HG02759 (cell line): ENCODE data around the gene RTN4R.
A peak's percentile ranks its signal among the peaks of the same experiment; 100 is the strongest.
"Not testable (repeated sequence)": the region's sequence is repeated elsewhere in the genome, so short reads cannot be mapped to it uniquely, and the experiment has no call there.

Source experiments
- ATAC-seq: cut with Tn5 transposase; IDR thresholded peaks from one replicate; pipeline ENCODE4 v1.9.1; 2021; ENCODE audit warnings: mild to moderate bottlenecking, moderate library complexity; ENCODE audit not compliant: unreplicated experiment

RTN4R gene

DNA sequence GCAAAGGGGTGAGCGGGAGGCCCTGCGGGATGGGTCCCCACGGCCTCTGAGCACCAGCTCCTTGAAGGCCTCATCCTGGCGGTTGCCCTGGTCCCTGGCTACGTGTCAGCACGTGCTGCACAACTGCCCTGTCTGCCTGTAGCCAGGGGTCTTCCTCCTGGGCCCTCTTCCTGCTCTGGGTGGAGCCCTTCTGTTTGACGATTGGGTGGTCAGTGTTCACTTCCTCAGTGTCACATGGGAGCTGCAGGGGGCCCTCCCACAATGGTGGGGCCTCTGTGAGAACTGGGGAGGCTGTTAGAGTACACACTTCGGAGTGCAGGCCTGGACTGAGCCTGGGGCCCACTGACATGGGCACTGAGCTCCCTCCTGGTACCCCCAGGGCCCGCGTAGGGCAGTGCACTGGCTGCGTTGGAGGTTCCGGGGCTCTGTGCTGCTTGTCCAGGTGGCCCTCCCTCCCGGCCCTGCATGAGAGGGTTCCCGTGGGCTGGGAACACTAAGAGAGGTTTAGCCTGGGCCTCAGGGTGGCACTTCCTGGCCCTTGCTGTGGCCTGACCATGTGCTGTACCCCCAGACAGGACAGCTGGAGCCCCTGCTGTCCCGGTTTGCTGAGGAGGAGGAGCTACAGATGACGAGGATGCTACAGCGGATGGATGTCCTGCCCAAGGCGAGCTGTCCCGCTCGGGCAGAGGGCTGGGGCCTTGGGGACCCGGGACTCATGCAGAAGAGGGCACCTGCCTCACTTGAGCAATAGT lies 38.0 kb upstream of the RTN4R start:
- no peak for ATAC-seq

DNA sequence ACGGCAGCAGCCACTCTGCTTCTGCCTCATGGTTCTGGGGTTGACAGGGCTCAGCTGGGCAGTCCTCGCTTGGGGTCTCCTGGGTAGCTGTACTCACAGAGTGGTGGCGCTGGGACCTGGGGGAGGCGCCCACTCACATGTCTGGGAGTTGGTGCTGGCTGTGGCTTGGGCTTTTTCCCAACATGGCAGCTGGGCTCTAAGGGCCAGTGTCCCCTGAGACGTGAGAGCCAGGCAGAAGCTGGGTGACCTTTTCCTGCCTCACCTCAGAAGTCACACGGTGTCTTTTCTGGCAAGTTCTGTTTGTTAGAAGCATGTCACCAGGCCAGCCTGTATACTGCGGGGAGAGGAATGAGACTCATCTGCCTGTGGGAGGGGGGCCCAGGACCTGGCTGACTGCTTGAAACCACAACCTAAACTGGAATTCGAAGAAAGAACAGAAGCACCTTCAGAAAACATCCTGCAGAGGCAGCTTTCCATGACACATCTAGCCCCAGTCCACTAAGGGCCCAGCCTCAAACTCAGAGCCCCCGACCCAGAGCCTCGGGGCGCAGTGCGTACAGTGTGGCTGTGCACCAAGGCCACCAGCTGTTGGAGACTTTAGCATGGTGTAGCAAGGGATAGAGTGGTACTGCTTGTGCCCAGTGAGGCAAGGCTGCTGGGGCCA lies 37.2 kb upstream of the RTN4R start:
- not testable (repeated sequence) for ATAC-seq

DNA sequence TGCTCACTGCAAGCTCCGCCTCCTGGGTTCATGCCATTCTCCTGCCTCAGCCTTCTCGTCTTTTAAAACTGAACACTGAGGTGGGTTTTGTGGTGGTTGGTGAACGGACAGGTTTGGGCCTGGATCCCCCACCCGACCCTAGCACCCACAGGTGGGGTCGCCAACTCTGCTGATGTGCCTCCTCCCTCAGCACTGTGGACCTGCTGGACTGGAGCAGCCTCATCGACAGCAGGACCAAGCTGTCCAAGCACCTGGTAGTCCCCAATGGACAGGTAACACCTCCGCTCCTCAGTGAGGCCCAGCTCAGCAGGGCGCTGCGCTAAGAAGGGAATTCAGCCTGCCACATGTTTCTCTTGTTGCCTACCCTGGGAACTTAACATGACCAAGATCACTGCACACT lies 36.5 kb upstream of the RTN4R start:
- ATAC-seq: no peak

DNA sequence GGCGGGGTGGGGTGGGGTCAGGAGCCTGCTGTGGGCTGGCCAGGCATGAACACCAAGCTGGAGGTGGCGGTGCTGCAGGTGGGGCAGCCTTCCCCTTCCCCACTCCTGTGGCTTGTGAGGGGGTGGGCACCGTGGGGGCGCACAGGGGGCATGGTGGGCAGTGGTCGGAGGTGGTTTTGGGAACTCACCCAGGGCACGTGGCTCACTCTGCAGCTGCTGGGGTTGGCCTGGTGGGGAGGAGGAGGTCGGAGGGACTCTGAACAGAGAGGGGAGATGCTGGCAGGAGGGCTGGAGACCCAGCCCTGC lies 35.1 kb upstream of the RTN4R start:
- not testable (repeated sequence) for ATAC-seq

DNA sequence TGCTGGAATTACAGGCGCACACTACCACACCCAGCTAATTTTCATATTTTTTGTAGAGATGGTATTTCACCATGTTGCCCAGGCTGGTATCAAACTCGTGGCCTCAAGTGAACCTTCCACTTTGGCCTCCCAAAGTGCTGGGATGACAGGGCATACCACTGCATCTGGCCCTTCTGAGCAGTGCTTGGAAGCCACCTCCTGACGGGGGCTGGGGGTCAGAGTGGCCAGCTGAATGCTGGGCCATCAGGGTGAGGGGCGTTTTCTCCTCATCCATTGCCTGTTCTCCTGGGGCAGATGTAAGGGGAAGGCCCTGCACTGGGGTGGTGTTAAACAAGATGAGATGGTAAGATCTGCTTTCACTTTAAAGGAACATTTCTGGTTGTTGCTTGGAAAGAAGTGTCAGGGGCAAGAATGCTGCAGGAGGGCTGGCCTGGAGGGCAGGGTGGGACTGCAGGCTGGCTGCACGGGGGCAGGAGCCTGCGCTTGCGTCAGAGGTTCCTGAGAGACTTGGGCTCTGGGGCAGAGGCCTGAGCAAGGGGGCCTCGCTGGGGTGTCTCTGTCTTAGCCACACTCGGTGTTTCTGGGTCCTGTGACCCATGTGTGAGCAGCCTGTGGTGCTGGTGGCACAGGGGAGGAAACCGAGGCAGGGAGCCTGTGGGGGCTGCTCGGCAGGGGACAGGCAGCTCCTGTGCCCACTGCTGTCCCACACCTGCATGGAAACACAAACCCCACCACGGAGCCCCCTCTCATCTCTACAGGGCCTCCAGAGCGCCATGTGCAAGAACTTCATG lies 34.5 kb upstream of the RTN4R start:
- ATAC-seq: no peak

DNA sequence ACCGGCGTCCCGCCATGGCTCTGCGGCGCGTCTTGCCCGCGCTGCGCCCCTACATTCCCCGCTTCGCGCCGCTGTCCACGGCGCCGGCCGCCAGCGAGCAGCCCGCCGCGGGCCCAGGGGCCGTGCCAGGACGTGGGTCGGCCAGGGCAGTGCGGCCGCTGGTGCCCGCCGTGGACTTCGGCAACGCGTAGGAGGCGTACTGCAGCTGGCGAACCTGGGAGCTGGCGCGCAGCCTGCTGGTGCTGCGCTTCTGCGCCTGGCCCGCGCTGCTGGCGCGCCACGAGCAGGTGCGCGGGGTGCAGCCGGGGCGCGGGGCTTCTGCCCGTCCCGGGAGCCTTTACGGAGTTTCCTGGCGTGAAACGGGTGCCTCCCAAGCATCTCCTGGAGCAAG lies 31.6 kb upstream of the RTN4R start:
- ATAC-seq: no peak

DNA sequence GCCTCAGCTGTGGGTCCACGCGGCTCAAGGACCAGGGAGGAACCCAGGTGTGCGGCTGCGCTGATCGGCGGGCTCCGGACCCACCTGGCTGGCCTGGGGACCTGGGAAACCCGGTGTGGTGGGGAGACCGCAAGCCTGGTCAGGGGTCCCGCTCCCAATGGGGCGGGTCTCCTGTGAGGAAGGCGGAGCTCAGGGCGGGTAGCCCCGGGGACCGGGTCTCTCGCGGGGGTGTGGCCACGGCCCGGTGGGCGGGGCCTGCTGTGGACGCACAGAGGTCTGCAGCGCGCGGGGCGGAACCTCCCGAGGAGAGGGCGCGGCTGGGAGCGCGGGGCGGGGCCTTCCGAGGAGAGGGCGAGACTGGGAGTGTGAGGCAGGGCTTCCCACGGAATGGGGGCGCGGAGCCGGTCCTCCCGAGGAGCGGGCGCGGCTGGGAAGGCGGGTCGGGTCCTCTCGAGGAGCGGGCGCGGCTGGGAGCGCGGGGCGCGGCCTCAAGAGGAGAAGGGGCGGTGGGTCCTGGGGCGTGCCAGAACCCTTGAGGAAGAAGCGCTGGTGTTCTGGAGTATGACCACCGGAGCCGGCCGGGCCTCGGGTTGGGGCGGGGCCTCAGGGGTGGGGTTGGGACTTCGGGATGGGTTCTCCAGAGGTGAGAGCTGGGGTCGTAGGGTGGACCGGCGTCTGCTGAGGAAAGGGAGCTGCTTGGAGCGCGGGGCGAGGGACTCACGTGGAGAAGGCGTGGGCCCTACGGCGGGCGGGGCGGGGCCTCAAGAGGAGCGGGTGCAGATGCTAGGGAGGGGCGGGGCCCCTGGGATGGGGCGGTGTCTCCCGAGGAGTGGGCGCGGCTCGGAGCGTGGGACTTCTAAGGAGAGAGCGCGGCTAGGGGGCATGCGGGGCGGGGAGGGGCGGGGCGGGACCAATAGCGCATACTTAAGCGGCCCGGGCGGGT lies 31.0 kb upstream of the RTN4R start:
- ATAC-seq: peak; percentile 75

DNA sequence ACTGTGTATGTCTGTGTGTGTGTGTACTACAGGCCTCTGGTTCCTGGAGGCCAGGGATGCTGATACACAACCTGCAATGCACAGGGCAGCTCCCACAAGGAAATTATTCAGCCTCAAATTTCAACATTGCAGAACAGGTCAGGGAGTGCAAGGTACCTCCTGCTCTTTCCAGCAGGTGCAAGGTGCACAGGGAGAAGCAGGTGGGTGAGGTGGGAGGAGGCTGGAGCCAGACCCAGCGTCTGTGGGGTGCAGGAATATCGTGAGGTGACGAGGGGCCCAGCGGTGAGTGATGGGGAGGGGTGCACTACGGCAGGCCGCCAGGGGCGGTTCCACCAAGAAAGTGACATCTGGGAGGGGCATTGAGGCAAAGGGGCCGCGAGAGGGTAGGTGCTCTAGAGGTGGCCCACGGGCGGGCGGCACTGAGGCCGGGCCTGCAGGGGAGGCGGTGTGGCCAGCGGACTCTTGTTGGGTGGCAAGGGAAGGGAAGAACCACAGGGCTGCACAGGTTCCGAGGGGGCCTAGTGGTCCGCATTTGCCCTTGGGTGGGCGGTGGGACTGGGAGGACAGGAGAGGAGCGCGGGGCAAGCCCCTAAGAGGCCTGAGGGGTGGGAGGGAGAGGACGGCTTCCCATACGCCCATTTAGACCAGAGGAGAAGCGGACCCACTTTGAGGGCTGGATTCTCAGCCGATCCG lies 30.1 kb upstream of the RTN4R start:
- ATAC-seq: no peak

DNA sequence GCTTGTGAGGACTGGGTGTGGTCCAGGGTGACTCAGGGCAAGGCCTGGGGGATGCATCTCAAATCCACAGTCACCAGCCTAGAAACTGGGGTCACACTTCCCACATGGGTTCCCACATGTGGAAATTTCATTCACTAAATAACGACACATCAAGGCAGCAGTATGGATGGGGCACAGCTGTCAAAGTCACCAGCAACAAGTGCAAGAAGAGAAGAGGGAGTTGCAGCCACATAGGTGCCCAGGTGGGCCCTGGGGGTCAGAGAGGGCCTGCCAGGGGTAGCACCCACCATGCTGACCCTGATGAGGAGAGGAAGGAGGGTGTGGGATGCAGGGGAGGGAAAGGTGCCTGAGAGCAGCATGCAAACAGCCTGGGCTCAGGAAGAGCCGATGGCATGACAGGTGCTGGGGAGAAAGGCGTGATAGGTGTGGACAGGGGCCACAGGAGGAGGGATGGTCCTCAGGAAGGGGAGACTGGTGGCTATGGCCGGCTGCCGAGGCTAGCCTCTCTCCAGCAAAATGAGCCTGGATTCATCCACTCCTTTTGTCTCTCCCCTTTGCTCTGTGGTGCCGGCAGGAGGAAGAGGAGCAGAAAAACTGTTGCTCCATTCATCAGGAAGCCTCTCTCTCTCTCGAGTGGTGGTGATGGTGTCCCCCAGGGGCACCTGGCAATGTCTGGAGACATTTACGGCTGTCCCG lies 29.4 kb upstream of the RTN4R start:
- ATAC-seq: no peak

DNA sequence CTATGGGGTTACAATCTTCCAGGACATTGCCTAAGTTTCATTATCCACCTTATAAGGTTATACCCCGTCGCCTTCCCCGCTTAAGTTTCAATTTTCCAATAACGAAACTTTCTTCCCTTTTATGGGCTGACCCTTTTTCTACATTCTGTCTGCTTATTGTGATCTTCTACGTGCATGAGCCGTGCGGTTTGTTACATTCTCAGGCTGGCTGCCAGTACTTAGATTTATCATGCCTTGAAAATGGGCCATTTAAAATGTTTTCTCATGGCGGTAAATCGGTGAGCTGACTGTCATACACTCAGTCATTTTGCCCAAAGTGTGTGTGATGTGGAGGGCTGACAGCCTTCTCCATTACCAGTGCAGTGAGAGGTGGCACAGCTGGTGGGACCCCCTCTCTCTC lies 28.5 kb upstream of the RTN4R start:
- no peak for ATAC-seq

DNA sequence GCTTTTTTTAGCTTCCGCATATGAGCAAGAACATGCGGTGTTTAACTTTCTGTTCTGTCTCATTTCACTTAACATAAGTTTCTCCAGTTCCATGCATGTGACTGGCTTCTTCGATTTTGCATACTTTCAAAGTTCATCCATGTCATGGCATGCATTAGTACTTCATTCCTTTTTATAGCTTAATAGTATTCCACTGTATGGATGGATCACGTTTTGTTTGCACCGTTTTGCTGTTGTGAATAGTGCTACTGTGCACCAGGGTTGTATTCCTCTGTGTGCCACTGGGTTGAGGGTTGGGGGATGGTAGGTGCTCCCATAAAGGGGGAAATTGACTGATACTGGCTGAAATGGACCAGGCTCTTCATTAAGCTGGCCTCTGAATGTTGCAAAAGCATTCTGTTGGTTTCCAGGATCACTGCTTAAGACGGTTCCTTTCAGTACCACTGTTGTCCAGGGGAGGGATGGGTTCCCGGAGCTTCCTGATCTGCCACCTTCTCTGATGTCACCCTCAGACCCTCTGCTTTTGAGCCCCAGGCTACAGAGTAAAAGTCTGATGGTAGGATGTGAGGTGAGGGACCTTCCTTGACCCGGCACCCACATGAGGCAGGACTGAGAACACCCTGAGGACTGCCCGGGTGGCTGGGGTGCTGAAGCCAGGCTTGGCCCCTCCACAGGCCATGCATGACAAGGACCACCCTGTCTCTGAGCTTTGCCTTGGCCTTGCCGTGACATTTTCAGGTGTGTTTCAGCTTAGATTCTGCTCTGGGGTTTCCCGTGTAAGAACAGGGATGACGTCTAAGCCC lies 27.3 kb upstream of the RTN4R start:
- no peak for ATAC-seq

DNA sequence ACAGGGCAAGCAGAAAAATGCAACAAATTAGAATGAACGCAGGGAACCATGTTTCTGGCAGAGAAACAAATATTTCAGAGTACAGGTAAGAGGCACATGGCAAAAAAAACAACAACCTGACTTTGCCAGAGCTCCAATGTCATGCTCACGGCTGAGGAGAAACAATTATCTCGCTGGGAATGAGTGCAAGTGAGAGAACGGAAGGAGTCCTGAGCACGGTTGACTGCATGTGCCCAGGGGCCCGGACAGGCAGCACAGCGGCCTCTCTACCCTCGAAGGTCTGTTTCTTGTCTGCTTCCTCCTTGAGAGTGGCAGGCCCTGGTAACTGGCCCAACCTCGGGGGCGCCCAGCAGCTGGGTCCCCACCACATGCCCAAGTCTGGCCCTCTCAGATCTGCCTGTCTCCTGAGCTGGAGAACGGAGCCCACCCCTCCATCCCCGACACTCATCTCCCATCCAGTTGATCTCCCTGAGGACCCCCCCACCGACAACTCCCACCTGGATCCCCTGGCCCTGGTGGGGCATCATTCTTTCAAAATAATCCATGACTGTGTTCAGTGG lies 24.6 kb upstream of the RTN4R start:
- no peak for ATAC-seq

DNA sequence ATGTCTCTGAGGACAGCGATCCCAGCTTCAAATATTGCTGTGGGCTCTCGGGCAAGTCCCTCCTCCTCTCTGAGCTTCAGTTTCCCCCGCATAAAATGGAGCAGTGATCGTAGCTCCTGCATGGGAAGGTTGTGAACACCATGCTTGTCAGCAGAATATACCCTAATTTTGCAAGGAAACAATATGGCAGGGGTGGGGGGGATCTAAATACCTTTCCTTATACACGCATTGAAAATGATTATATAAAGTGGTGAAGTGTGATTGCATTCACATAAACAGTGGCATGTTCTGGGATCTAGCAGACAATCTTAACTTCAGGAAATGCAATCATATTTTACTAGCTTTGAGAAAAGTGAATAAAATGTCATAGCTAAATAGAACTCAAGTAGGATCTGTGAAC lies 24.0 kb upstream of the RTN4R start:
- ATAC-seq: no peak

DNA sequence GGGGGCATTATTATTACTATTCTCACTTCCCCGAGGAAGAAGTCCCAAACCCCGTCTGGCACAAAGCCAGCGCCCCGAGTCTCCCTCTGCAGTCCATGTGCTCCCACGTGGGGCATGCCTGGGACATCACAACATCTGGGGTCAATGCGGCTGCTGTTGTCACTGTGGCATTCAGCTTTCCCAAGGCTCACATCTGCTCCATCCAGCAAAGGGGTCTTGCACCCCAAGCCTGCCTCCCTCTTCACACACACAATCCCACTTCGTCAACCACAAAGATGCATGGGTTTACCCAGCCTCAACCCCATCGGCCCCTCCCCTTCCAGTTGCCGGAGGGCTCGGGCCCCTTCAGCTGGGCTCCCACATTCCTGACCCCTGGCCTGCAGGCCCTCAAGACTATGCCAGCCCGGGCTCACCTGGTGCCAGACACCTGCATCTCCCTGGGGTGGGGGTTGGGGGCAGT lies 23.5 kb upstream of the RTN4R start:
- no peak for ATAC-seq

DNA sequence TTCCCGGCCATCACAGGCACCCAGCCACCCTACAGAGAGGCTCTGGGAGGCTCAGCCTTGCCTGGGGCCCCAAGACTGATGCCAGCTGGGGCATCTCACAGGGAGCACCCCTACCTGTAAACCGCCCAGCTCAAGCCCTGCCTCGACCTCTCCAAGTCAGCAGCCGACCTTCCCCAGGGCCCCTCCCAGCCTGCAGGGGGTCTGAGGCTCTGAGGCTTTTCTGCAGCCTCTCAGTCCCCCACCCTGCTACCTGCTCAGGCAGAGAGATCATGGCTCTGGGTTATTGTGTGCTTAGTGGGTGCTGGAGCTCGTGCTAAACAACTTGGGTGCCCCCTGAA lies 23.1 kb upstream of the RTN4R start:
- ATAC-seq: no peak

DNA sequence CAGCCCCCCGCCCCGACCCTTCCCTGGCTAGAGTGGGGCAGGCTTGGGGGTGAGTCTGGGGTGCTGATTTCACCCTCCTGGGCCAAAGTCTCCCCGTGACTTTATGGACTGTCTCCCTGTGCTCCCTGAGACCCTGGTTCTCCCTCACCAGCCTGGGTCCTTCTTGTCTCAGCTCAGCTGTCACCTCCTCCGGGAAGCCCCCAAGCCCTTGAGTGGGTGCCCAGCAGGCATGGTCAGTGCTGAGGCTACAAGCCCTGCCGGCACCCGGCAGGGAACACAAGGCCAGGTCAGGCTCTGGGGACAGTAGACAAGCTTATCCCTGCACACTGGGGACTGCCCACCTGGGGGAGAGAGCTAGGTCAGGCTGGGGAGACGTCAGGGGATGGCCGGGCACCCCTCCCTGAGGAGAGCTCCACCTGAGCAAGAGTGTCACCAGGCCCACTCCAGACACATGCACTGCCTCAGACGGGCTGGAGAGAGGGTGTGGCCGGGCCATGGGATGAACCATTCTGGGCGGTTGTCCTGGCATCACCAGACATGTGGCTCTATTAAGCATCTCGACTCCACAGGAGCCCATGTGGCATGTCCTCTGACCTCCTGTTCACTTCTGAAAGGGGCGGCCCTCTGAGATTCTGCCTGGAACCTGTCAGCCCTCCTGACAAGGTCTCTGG lies 22.6 kb upstream of the RTN4R start:
- ATAC-seq: no peak

DNA sequence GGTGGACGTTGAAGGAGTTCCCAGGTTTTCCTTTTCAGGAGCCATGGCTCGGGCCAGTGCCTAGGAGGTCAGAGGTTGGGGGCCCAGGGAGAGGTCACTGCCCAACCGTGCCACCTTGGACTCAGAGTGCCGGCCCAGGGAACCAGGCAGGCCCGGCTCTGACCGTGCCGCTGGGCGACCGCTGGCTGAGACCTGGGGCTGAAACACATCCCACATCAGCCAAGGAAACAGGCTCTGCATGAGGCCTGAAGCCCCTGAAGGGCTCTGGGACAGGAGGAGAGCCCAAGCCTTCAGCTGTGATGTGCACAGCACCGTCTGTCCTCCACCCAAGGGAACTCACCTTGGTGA lies 21.9 kb upstream of the RTN4R start:
- ATAC-seq: no peak
